ENCODE data around the gene NCOA7.

GRCh38 chr6:125824946-125825771, 34.4 kb downstream of the NCOA7 start:
- no peak for TF ChIP-seq XRCC3 (IDR thresholded peaks at IDR 0.05)
- TF ChIP-seq SRSF1 (IDR thresholded peaks at IDR 0.05; ENCODE audit: low read depth, low read length), result no peak
